Stimulated activated CD4-positive, alpha-beta T cell treated with anti-CD3 and anti-CD28 coated beads, Interleukin-15, amount 100 ng/mL, for 48 hours (primary cell): ENCODE results near the gene PLXND1.

ENCODE experiments used
- DNase-seq, 2 donors: peaks; one replicate each; pipeline ENCODE4 v3.0.0-alpha.2; 2020; ENCODE audit warnings: low read depth in 2 of 2

PLXND1 gene

GRCh38 chr3:129507181-129507831, 99.2 kb downstream of the PLXND1 start:
- DNase-seq = no peak

- DNase-seq = no peak
Observed at GRCh38 chr3:129506231-129506742, 100.2 kb downstream of the PLXND1 start.

- no peak for DNase-seq
Observed at GRCh38 chr3:129505341-129505740, 101.1 kb downstream of the PLXND1 start.
